Measurements from ENCODE around the gene TOR4A. TPM values are rescaled to one million over a fixed set of nuclear protein-coding genes. Genes with fewer than 3 reads are reported as not detected.

Gene TOR4A
- total RNA-seq, 1 experiment from 2014 or later, result 37.1 TPM

DNA sequence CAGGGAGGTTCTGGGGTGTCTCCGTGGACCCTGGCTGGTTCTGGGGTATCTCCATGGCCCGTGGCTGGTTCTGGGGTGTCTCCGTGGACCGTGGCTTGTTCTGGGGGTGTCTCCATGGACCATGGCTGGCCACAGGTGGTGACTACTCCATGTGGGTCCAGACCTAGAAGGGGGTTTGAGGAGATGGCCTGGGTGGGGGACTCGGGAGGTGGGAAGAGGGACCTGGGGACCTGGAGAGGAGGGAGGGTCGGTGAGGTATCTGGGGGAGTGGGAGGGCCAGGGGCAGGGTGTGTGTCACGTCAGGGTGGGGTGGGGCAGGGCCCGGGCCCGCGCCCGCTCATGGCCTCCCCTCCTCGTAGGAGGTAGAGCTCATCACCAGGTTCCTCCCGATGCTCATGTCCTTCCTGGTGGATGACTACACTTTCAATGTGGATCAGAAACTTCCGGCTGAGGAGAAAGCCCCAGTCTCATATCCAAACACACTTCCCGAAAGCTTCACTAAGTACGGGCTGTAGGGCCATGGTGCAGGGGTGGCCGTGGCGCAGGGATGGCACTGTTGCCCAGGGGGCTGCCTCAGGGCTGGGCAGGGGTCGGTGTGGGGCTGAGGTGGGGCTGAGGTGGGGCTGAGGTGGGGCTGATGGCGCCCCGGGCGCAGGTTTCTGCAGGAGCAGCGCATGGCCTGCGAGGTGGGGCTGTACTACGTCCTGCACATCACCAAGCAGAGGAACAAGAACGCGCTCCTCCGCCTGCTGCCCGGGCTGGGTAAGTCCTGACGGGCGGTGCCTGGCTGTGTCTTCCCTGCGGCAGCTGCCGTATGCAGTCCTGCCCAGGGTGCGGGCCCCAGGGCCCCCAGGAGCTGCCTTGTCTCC lies 10.7 kb upstream of the TOR4A start:
- POLR2A ChIA-PET, result interaction anchor here (0.7 kb wide), 1 partner anchor 10 kb away, joined by 9 read pairs; the partner anchor contains the start of gene TOR4A
- DNase-seq (ENCODE audit: low read depth, low spot score) (no peak), ATAC-seq (no peak)
- in situ Hi-C loops (cut with HindIII; ENCODE audit: low pct_unique_long_range_greater_than_20kb, low sequenced_read_pairs) (no loop called here), intact Hi-C loops (cut with micrococcal nuclease; ENCODE audit: unreplicated experiment) (no loop called here)
- no peaks in the 10 kb centered on the region for H3K36me3 ChIP-seq (ENCODE audit: control insufficient read depth, insufficient read depth, low read length)
- no peaks in the 10 kb centered on the region for H3K9me3 ChIP-seq (ENCODE audit: control insufficient read depth, insufficient read depth, low read depth, low read length)
- TF ChIP-seq POLR2AphosphoS5 (IDR thresholded peaks at IDR 0.05; ENCODE audit: low read depth, low read length) (no peak), TCF7L2 (IDR thresholded peaks at IDR 0.05; ENCODE audit: low read depth, low read length) (no peak), SIN3A (IDR thresholded peaks at IDR 0.05; ENCODE audit: borderline replicate concordance, insufficient read depth, low read depth, low read length) (no peak)
- TF ChIP-seq, protein P1, sequence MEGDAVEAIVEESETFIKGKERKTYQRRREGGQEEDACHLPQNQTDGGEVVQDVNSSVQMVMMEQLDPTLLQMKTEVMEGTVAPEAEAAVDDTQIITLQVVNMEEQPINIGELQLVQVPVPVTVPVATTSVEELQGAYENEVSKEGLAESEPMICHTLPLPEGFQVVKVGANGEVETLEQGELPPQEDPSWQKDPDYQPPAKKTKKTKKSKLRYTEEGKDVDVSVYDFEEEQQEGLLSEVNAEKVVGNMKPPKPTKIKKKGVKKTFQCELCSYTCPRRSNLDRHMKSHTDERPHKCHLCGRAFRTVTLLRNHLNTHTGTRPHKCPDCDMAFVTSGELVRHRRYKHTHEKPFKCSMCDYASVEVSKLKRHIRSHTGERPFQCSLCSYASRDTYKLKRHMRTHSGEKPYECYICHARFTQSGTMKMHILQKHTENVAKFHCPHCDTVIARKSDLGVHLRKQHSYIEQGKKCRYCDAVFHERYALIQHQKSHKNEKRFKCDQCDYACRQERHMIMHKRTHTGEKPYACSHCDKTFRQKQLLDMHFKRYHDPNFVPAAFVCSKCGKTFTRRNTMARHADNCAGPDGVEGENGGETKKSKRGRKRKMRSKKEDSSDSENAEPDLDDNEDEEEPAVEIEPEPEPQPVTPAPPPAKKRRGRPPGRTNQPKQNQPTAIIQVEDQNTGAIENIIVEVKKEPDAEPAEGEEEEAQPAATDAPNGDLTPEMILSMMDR (IDR thresholded peaks at IDR 0.05), result no peak
- TF ChIP-seq, protein P2, sequence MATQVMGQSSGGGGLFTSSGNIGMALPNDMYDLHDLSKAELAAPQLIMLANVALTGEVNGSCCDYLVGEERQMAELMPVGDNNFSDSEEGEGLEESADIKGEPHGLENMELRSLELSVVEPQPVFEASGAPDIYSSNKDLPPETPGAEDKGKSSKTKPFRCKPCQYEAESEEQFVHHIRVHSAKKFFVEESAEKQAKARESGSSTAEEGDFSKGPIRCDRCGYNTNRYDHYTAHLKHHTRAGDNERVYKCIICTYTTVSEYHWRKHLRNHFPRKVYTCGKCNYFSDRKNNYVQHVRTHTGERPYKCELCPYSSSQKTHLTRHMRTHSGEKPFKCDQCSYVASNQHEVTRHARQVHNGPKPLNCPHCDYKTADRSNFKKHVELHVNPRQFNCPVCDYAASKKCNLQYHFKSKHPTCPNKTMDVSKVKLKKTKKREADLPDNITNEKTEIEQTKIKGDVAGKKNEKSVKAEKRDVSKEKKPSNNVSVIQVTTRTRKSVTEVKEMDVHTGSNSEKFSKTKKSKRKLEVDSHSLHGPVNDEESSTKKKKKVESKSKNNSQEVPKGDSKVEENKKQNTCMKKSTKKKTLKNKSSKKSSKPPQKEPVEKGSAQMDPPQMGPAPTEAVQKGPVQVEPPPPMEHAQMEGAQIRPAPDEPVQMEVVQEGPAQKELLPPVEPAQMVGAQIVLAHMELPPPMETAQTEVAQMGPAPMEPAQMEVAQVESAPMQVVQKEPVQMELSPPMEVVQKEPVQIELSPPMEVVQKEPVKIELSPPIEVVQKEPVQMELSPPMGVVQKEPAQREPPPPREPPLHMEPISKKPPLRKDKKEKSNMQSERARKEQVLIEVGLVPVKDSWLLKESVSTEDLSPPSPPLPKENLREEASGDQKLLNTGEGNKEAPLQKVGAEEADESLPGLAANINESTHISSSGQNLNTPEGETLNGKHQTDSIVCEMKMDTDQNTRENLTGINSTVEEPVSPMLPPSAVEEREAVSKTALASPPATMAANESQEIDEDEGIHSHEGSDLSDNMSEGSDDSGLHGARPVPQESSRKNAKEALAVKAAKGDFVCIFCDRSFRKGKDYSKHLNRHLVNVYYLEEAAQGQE (IDR thresholded peaks at IDR 0.05; ENCODE audit: insufficient read depth in 1 of 2, low read depth in 2 of 2, low read length in 1 of 2), result no peak
- H3K27ac ChIP-seq (ENCODE audit: low read length), result no peak overlapping the region
- no TSS peak for BruUV-seq (replicated peaks)
- no peaks in the 10 kb centered on the region for H3K4me1 ChIP-seq (ENCODE audit: control insufficient read depth, insufficient read depth, low read length)
- no peak overlapping the region for H3K4me3 ChIP-seq (ENCODE audit: low read depth in 2 of 2, low read length in 2 of 2)
- CTCF ChIA-PET, result no interaction called here
- no peaks in the 10 kb centered on the region for H3K27me3 ChIP-seq (ENCODE audit: control insufficient read depth, insufficient read depth, low read length)

DNA sequence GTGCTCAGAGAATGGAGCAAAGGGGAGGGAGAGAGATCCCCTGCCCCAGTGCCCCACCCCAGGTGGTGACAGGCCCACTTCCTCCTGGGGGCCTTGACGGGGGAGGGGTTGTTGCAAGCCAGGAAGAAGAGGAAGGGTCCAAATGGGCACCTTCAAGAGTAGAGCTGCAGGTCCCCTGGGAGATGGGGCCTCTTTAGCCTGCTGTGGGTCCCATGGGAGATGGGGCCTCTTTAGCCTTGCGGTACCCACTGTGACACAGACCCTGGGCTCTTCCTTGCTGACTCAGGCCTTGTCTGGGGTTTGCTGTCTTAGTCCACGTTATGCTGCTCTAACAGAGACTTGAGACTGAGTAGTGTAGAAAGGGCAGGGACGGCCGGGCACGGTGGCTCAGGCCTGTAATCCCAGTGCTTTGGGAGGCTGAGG lies 9.6 kb upstream of the TOR4A start:
- no peak overlapping the region for H3K27ac ChIP-seq (ENCODE audit: low read length)
- DNase-seq (ENCODE audit: low read depth, low spot score) (no peak), ATAC-seq (no peak)
- in situ Hi-C loops (cut with HindIII; ENCODE audit: low pct_unique_long_range_greater_than_20kb, low sequenced_read_pairs) (no loop called here), intact Hi-C loops (cut with micrococcal nuclease; ENCODE audit: unreplicated experiment) (no loop called here)
- BruUV-seq (replicated peaks), result no TSS peak
- H3K9me3 ChIP-seq (ENCODE audit: control insufficient read depth, insufficient read depth, low read depth, low read length), result no peaks in the 10 kb centered on the region
- POLR2A ChIA-PET, result interaction anchor here (0.6 kb wide), 1 partner anchor 9 kb away, joined by 9 read pairs; no protein-coding TSS in a partner anchor
- H3K27me3 ChIP-seq (ENCODE audit: control insufficient read depth, insufficient read depth, low read length), result no peaks in the 10 kb centered on the region
- CTCF ChIA-PET, result interaction anchor here (0.6 kb wide), 1 partner anchor 8 kb away, joined by 6 read pairs; no protein-coding TSS in a partner anchor
- TF ChIP-seq, protein P1 (IDR thresholded peaks at IDR 0.05), result no peak
- no peak for TF ChIP-seq POLR2AphosphoS5 (IDR thresholded peaks at IDR 0.05; ENCODE audit: low read depth, low read length)
- TF ChIP-seq, protein P2 (IDR thresholded peaks at IDR 0.05; ENCODE audit: insufficient read depth in 1 of 2, low read depth in 2 of 2, low read length in 1 of 2), result no peak
- TF ChIP-seq SIN3A (IDR thresholded peaks at IDR 0.05; ENCODE audit: borderline replicate concordance, insufficient read depth, low read depth, low read length), result no peak
- TF ChIP-seq TCF7L2 (IDR thresholded peaks at IDR 0.05; ENCODE audit: low read depth, low read length), result no peak
- no peaks in the 10 kb centered on the region; the same call in 1 of the 2 replicates for H3K36me3 ChIP-seq (ENCODE audit: control insufficient read depth, insufficient read depth, low read length)
- no peaks in the 10 kb centered on the region for H3K4me1 ChIP-seq (ENCODE audit: control insufficient read depth, insufficient read depth, low read length)
- H3K4me3 ChIP-seq (ENCODE audit: low read depth in 2 of 2, low read length in 2 of 2), result no peak overlapping the region
